GM19035 (cell line): ENCODE results near the gene PTTG2.

ENCODE experiments used
- ATAC-seq: cut with Tn5 transposase; IDR thresholded peaks from one replicate; pipeline ENCODE4 v1.9.1; 2021; ENCODE audit not compliant: unreplicated experiment

Gene PTTG2

GRCh38 chr4:38005637-38006036 lies 45.4 kb downstream of the PTTG2 start:
- ATAC-seq, result no peak

GRCh38 chr4:38007645-38008044 lies 47.4 kb downstream of the PTTG2 start:
- no peak for ATAC-seq

GRCh38 chr4:38008571-38009021 lies 48.4 kb downstream of the PTTG2 start:
- ATAC-seq, result no peak

GRCh38 chr4:38009421-38009820 lies 49.2 kb downstream of the PTTG2 start:
- no peak for ATAC-seq

- no peak for ATAC-seq
These were observed 49.8 kb downstream of the PTTG2 start for GRCh38 chr4:38009949-38010348.
